HG03432 (cell line): Measurements from ENCODE around the gene CAPZB.

Experiments
- ATAC-seq: cut with Tn5 transposase; IDR thresholded peaks from one replicate; pipeline ENCODE4 v1.9.1; 2021; ENCODE audit warnings: mild to moderate bottlenecking, moderate library complexity; ENCODE audit not compliant: unreplicated experiment

CAPZB gene

DNA sequence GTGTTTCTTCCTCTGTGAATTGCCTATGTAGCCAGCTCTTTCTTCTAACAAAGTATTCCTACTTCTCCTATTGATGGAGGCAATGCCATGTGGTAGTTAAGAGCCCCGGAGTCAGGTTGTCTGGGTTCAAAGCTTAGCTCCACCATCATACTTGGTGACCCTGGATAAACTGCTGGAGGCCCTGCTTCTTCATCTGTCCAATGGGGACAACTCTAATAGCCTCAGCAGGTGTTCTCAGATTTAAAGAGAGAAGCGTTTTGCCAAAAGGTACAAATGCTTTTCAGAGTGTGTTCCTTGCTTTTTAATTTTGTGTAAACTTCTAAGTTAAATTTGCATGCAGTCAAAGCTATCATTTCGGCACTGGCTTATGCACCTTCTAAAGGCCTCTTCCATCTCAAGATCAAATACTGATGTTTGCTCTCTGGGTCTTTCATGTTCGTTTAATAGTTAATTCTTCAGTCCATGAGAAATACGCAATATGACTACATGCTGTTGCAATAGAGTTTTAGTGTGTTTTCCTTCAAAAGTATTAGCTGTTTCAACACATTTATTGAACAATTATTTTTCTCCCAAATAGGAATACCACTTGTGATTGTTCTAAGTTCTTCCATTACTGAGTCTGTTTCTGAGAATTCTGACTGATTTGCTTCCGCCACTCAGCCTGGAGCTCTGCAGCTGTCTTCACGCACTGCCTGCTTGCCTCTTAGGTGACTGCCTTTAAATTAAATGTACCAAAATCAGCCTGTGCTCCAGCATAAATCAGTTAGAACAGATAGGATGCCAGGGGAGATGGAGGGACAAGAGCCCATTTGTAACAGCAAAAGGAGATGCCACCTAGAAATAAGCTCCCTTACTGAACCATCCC lies 75.6 kb downstream of the CAPZB start:
- ATAC-seq: no peak

DNA sequence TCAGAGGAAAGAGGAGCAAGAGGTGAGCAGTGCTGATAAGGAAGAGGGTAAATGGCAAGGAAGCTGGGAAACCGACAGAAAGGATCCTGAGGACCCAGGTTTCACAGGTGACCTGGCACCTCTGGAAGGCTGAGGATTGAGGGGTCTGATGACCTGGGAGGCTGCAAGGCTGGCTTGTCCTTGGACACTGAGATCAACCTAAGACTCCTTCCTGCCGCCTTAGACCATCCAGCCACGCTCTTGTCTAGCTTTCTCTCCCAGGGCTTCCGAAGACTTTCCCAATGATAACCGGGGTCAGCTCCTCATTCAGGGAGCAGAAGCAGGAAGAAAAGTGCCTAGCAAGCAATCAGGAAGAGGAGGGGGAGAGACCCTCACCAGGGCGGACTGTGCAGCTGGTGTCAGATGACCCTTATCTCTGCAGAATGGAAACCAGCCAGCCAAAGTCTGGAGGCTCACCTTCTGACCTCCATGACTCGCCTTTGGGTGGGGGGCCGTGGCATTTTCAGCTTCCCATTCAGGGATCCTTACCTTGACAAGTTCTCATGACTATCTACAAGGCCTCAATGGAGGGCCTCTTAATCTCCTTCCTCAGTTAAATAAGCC lies 77.7 kb downstream of the CAPZB start:
- ATAC-seq: no peak

DNA sequence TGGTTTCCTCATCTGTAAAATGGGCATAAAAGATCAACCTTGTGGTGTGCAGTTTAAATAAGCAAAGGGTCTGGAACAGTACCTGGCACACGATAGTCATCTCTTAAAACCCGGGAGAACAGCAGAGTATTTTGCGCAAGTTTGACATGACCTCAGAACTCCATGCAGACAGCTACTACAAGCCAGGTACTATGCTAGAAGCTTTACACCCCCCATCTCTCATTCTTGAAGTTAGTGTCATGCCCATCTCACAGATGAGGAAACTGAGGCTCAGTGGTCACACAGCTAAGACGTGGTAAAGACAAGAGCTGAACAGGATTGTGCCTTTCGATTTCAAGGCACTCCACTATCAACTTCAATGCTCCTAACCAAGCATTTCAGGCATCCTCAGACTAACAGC lies 78.7 kb downstream of the CAPZB start:
- ATAC-seq: no peak

DNA sequence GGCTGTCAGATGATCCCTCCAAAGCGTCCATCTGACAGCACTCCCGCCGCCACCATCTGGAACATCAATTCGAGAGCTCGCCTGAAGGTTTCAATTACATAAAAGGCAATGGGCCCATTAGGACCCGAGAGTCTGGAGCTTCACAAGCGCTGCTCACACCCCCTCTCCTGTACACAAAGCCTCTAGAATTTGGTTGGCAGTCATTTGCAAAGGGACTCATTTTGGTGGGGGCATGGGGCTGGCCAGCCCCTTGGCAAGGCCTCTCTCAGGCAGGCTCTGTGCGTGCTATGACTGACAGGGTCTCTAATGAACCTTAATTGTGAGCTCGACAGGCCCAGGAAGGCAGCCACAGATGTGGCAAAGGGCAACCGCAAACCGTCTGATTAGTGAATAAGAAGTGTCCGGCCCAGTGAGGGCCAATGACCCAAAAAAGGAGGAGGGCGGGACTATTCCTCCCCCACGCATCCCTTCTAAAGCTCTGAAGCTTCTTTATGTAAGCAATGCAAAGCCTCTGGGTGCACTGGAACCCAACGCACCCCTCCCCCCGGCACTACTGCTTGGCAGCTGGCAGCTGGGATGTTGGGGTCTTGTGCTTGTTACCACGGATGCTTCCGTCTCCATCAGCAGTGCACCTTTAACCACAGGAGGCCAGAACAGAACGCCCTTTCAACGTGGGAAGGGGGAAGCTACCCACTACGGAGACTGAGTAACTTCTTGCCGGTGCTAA lies 79.4 kb downstream of the CAPZB start:
- ATAC-seq: no peak

DNA sequence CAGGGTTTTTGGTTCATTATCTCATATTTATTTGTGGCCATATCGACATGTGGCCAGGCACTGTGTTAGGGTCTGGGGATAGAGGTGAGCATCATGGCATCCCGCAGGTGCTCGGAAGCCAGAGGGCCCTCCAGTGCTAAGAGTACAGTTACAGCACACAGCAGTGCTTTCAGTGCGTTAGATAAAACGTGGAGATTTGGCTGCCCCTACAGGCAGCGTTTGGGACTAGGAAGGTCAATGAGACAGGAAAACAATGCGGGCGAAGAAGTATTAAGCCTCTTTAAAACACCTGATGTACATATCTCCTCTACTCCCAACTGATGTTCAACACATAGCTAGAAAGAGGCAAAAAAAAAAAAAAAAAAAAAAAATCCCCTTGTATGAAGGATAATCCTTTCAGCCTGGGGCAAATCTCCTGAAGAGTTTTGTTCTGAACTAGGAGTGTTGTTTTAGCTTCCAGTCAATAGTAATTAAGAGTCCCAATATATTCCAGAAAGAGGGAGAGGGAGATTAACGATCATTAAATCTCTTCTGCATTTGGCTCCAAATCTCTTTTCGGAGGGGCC lies 80.1 kb downstream of the CAPZB start:
- no peak for ATAC-seq

DNA sequence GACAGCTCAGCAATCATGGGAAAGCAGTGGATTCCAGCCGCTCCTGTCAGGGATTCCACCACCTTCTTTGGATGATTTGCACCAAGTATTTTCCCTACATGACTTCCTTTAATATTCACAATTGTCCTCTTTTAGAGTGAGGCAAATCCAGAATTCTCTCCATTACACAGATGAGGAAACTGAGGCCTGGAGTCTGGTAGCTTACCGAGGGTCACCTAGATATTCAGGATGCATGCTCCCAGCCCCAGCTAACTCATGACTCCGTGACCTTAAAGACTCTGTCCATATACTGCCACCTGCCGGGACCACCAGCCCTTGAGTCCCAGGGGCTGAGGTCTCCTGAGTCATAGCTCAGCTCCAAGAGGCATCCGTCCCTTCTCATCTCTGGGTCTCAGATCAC lies 80.6 kb downstream of the CAPZB start:
- no peak for ATAC-seq

DNA sequence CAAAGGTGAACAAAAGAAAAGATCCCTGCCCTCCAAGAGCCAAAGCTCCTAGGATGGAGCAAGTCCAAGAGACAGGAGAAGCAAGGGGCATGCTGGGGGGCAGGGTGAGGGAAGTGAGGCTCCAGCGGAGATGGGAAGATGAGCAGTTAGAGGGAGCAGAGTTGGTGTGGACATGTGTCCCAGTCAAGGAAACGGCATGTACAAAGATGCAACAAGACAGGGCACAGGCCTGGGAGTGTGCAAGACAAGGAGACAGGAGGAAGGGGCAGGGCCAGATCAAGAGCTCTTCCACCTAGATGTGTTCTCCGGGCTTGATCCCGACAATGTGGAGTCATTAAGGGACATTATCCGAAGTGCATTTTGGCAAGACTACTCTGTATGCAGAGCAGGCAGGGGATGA lies 82.1 kb downstream of the CAPZB start:
- ATAC-seq: no peak

DNA sequence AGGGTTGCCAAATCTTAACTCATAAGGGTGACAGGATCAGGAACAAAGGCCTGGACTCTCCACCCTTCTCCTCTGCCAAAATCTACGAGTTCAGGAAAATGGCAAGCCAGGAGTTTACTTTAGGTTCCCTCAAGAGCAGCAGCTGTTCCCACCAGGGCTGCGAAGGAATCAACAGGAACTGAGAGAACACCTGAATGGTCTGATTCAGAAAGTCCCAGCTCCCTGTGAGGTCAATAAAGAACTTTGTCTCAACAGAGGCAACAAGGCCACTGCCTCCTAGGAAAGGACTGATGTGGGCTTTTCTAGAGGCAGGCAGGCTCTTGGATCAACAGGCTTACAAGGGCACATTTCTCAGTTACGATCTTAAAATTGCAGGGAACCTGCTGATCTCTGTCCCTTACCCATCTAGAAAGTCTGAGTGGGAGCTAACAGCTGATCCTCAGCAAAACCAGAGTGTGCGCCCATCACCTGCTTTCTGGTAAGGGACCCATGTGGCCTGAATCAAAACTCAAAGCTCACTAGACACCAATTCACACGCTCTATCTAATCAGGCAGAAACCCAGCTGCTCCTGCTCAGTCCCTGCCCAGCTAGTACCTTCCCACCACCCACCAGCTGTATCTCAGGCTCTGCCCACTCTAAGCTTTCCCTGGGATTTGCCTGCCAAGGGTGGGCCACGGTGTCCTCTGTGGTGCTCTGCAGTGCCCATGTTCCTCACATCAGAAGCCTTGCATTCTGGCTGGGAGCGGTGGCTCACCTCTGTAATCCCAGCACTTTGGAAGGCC lies 83.1 kb downstream of the CAPZB start:
- ATAC-seq: no peak

DNA sequence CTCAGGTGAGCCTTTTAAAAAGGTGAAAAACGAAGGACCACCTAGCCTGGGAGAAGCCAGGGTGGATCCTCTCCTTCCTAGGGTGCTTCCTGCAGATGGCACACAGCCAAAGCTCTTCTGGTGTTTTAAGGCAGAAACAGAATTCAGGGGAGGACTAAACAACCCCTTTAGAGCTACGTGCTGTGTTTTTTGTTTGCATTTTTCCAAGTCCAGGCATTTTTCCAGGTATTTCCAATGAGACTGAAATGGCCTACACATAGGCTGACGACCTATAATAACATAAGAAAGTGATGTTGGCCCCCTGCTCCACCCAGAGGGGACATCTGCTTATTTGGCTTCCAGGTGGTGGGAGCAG lies 83.8 kb downstream of the CAPZB start:
- ATAC-seq: no peak

DNA sequence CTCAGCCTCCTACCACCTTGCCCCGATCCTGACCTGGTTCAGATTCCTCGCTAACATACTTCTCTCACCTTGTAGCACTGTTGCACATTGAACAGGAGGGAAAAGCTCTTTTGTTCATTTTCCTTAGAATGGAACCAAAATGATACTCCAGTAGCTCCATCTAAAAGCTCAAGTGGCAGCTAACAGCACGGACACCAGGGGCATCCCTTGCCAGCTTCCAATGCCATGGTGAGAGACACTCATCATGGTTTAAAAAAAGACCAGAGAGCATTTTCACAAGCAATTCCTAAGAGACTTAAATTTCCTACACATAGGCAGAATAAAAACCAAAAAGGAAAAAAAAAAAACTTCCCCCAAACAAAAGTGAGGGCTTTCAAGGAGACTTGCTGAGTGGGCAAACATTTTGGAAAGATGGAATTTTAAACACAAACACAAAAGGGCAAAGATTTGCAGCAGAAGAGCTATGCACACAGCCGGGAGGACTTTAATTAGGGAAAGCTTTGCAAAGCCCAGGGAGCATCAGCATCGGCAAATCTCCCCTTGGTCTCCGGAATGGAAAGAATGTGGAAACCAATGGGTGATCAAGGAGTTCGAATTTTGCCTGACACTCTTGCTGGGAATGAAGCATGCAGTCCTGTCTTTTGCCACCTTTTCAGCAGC lies 84.3 kb downstream of the CAPZB start:
- ATAC-seq: no peak

DNA sequence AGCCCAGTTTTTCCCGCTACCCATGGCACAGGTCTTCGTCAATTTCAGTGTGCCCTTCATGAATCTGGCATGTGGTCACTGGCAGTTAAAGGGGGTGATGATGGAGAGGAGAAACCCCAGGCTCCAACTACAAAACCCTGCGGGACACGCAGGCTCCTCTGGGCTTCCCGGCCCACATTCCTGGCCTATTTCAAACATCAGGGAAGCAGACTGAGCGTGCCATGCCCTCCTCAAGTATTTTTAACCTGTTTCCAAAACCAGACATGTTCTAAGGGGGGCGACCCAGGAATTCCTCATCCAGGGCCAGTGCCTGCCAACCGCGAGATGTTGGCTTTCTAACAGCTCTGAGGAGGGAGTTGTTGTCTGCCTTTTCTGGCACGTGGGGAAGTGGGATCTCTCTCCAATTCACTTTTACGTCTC lies 85.1 kb downstream of the CAPZB start:
- ATAC-seq: no peak

DNA sequence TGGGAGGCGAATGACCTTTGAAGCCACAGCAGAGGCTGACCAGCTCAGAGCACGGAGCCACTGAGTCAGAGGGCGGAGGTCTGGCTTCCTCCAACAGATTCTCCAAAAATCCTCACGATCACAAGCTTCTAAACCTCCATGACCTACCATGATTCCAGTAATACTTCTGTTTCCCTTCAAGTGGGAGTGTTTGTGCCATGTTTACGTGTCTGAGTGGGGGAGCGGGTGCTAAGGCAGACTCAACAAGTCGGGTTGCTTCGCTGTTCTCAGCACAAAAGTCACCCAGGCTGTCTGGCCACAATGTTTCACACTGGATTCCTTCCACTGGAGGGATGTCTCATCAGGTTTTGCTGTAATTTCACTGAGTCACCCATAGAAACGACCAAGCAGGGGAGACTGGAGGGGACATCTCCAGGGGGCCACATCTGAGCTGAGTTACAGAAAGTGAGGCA lies 87.0 kb downstream of the CAPZB start:
- ATAC-seq: no peak

DNA sequence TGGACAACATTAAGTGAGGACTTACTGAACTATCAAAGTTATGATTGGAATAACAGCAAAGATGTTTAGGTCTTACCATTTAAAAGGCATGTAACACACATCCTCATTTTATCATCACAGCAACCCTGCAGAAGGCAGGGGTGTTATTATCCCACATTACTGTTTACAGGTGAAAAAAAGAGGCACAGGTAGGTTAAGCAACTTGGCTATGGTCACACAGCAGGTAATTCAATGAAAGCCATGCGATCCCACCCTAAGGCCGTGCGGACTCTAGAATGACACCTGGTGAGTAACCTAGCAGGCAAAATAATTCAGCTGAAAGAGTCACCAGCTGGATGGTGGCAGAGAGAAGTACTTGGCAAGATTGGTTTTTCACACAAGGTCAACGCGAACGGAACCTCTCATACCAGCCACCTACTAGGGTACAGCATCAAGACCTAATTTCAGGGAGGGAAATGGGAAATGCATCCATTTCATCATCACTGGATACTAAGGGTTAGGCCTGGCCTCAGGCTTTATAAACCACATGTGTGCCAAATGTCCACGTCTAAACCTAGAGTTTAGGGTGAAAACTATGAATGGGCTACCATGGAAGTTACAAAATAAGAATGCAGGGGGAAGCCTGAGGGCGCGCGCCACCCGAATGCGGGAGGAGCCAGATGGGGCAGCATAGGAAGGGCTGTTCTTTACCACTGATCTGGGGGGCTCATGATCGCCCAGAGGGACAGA lies 88.0 kb downstream of the CAPZB start:
- ATAC-seq: no peak

DNA sequence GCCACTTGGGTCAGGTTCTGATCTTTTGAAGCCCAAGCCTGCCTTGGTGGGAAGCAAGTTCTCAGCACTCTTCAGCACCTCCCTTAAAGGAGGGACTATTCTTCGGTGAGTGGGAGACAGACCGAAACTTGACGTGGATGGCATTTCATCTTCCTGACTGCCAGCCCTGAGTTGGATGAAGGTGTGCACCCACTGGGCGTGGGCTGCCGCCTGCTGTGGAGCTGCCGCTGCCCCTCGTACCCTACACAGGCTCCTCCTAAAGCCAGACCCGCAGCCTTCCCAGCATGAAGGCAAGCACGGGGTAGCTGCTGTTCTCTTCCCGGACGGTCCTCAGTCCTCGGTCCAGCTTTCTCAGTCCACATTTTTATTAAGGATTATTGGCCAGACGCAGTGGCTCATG lies 89.1 kb downstream of the CAPZB start:
- no peak for ATAC-seq

DNA sequence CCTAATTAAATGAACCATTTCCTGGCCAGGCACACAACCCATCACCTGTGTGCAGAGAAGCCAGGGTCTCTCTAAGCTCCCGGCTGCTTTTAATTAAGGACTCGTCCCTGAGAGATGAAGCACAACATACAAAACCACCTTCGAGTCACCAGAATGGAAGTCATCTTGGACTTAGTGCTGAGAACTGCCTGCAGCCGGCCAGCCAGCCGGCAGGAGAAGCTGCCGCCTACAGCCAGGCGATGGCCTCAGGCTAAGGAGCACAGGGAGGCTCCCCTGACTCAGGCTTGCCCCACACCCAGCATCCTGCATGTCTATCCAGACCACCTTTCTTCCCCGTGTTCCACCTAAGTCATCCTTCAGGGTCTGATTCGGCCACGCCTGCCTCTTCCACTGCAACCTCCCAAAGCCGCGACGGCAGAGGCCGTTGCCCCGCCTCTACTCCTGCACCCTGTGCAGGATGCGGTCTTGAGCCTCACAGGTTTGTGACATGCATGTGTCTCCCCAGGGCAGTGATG lies 89.6 kb downstream of the CAPZB start:
- ATAC-seq: no peak

DNA sequence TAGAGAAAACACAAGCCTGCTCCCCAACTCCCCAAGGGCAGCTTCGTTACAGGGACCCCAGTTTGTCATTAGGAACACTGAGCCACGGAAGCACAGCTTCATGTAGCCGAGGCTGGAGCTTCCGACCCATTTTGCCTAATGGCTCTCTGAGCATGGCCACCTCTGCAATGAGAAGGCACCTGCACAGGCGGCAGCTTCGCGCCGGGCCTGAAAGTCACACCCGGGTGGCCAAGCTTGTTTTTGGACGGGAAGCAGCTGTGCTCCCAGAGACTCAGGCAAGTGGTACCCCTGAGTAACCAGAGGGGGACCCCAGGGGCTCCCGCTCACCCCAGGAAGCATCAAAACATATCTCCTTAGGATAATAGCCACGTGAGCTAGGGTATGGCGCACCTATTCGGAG lies 92.3 kb downstream of the CAPZB start:
- no peak for ATAC-seq

DNA sequence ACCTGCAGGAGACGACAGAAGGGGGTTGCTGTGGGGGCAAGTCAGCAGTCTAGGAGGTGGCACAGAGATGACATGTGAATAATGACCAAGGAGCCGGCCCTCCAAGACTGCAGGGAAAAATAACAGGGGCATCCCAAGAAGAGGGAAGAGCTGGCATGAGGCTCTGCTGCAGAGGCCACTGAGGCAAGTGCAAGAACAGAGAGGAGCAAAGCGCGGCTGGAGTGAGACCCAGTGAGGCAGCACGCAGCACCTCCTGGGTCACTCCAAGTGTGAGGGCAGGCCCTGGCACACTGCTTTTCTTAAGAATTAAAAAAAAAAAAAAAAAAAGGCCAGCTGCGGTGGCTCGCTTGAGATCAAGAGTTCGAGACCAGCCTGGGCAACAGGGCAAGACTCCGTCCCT lies 93.1 kb downstream of the CAPZB start:
- ATAC-seq: no peak

DNA sequence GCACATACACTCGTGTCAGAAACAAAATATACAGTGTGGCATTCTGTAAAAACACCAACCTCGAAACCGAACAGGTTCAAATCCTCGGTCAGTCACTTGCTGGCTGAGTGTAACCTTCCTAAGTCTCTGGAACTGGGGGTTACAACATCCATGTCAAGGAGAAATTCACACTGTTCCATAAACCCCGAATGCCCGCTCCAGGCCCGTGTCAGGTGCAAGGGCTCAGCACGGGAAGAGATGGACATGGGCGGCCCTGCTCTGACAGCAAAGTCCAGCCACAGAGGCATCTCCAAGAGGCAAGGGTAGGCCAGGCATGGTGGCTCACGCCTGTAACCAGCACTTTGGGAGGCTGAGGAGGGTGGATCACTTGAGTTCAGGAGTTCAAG lies 93.8 kb downstream of the CAPZB start:
- ATAC-seq: no peak

DNA sequence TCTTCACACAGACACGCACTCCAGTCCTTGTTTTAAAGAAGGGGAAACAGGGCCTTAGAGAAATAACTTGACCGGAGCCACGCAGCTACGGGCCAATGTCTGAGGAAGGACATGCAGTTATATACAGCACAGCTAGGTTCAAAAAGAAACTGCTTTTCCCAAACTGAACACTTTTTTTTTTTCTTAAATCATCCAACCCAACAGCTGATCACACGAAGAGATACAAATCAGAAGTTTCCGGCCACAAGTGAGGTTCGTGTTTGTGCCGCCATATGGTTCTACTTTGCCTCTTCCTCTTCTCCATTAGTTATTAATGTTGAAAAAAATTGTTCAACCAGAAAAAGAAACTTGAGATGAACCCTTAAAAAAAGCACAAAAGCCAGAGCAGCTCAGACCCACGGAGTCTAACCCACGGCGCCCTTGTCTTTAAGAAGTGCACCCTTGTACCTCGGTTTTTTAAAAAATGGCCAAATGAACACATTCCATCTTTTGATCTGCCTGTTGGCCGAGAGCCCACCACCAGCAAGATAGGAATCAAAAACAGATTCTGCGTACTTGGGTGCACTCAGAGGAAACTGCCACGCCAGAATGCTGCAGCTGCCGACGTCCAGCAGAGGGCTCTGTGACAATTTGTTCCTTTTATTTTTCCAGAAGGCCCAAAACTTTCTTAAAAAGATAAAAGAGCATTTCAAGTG lies 94.3 kb downstream of the CAPZB start:
- peak; percentile 76 for ATAC-seq
